ENCODE measurements around the gene STPG4. TPM values are rescaled to one million over a fixed set of nuclear protein-coding genes. Genes with fewer than 3 reads are reported as not detected.

The STPG4 gene
- total and polyA plus RNA-seq, 2 of the 8 experiments (the other 6 are each of a cell fraction or from before 2014, with no cell fraction given) = 0.28 TPM; not detected in 1

DNA sequence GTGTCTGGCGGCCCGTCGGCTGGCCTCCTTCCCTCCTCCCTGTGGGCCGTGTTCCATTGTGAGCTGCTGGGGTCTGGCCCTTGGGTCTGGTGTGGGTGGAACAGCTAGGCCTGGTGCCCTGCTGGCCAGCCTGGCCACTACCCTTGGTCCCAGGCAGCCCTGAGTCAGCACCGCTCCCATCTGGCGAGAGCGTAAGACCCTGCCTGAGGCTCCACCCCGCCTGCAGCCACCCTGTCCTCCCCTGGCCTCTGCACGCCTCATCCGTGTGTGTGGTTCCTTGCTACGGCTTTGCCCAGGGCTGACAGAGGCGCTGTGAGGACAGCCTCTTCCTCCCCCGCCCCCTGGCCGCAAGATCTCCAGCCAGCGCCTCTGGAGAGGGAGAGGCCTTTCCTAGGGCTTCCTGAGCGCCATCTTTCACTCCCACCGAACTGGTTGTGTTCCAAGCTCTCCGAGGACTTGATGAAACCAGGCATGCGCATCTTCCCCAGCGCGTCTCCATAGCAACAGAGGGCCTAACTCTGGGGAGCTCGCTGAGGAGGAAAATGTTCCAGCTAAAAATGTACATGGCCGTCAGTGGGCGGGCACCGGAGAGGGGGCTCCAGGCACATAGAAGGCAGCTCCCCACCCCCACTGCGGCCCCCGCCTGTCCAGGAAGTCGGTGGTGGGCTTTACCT is 83.0 kb downstream of the STPG4 start:
- no peak for TF ChIP-seq SIN3A (conservative IDR thresholded peaks at IDR 0.05 in 1 of 2, IDR thresholded peaks at IDR 0.05 in 1 of 2; ENCODE audit: low read depth in 1 of 2, low read length in 2 of 2)
- CTCF ChIA-PET (ENCODE audit: partially characterized antibody) = interaction anchor here (1.1 to 3.1 kb wide), 9 partner anchors 14 to 251 kb away, joined by 3 to 9 read pairs (median 4); no protein-coding TSS in a partner anchor
- Histone ChIP-seq H3K9me3 (ENCODE audit: insufficient read depth in 2 of 2, low read depth in 1 of 2, low read length in 1 of 2) (no peaks in the 10 kb centered on the region), H4K5ac (ENCODE audit: insufficient read length, low read depth, low read length) (peak overlapping the region; percentile 18), H2AK5ac (ENCODE audit: low read depth, low read length) (no peak overlapping the region; the same call in 1 of the 2 replicates), H3K14ac (ENCODE audit: insufficient read length) (no peak overlapping the region), H3K56ac (replicated peaks; ENCODE audit: insufficient read length, low read depth, low read length) (no peak overlapping the region), H3K79me1 (ENCODE audit: low read depth, low read length) (no peaks in the 10 kb centered on the region), H3K23ac (ENCODE audit: insufficient read length) (no peak overlapping the region), H2AFZ (ENCODE audit: low read length) (no peak overlapping the region), H3K4ac (replicated peaks; ENCODE audit: insufficient read length, low read depth, low read length) (no peak overlapping the region), H4K91ac (replicated peaks; ENCODE audit: insufficient read length, low read length) (peak overlapping the region; percentile 49), H3K18ac (ENCODE audit: extremely low read depth, low read length) (peak overlapping the region; percentile 52; the same call in 1 of the 2 replicates), H2BK5ac (ENCODE audit: low read depth, low read length) (peak overlapping the region; percentile 93; the same call in 1 of the 2 replicates), H3K4me1 (replicated peaks in 1 of 4; ENCODE audit: control insufficient read depth in 3 of 4, insufficient read depth in 4 of 4, low read length in 3 of 4) (peaks cover 2 to 38% (median 24%) of the 10 kb centered on the region in 4 experiments), H3K36me3 (ENCODE audit: control insufficient read depth in 2 of 4, insufficient read depth in 4 of 4, low read length in 3 of 4) (no peaks in the 10 kb centered on the region), H3K27me3 (replicated peaks in 1 of 4; ENCODE audit: control insufficient read depth in 3 of 4, extremely low read depth in 1 of 4, insufficient read depth in 3 of 4, low read length in 3 of 4) (no peaks in the 10 kb centered on the region), H2BK15ac (ENCODE audit: low read length) (peak overlapping the region; percentile 65; the same call in 1 of the 2 replicates), H2BK120ac (replicated peaks; ENCODE audit: low read depth, low read length) (no peak overlapping the region), H3K4me2 (ENCODE audit: insufficient read depth in 1 of 2, low read depth in 2 of 2, low read length in 2 of 2) (no peak overlapping the region), H2BK20ac (ENCODE audit: low read length) (peak overlapping the region; percentile 48; the same call in 1 of the 2 replicates), H4K8ac (ENCODE audit: extremely low read depth, insufficient read depth, low read length) (peak overlapping the region; percentile 82), H4K20me1 (replicated peaks in 1 of 2; ENCODE audit: control insufficient read depth in 1 of 2, insufficient read depth in 2 of 2, low read length in 2 of 2) (no peaks in the 10 kb centered on the region), H2BK12ac (ENCODE audit: low read depth, low read length) (peak overlapping the region; percentile 100), H3K23me2 (ENCODE audit: low read depth, low read length) (no peaks in the 10 kb centered on the region), H3K79me2 (ENCODE audit: control insufficient read depth in 1 of 2, insufficient read depth in 2 of 2, low read length in 2 of 2) (no peaks in the 10 kb centered on the region), H3K4me3 (ENCODE audit: extremely low read depth in 1 of 4, insufficient read depth in 2 of 4, low read depth in 3 of 4, low read length in 4 of 4) (no peak overlapping the region), H3K9ac (replicated peaks in 1 of 4; ENCODE audit: extremely low read depth in 1 of 4, low read depth in 3 of 4, low read length in 3 of 4) (no peak overlapping the region), H3K27ac (ENCODE audit: low read depth, low read length) (peak overlapping the region; percentile 22; the same call in 1 of the 2 replicates)
- FAIRE-seq = no peak
- WGBS, 2 experiments (ENCODE audit: extremely low coverage in 1 of 2, insufficient coverage in 1 of 2, insufficient read length in 1 of 2, insufficient replicate concordance in 2 of 2, low coverage in 1 of 2, low lambda C conversion rate in 2 of 2, missing lambda C conversion rate in 1 of 2) = 79% methylated on average over 28 of the region's 28 CpGs; no CpG with 5 or more reads in 1 of the 2 experiments
- POLR2A ChIA-PET (ENCODE audit: partially characterized antibody) = interaction anchor here (0.7 to 1.5 kb wide), 4 partner anchors 10 to 102 kb away, joined by 3 to 5 read pairs (median 4); no protein-coding TSS in a partner anchor
- no peak for DNase-seq (ENCODE audit: low read depth in 1 of 2, low spot score in 2 of 2)

Data from H1 (cell line).